ENCODE data around the gene EIF2B5.

GRCh38 chr3:184160456-184160855, 25.3 kb downstream of the EIF2B5 start:
- TF ChIP-seq POLR2AphosphoS5 (IDR thresholded peaks at IDR 0.05; ENCODE audit: low read depth, low read length) (no peak), TAF1 (IDR thresholded peaks at IDR 0.05; ENCODE audit: borderline replicate concordance, insufficient read depth, low read length) (no peak), REST (IDR thresholded peaks at IDR 0.05; ENCODE audit: insufficient read depth in 1 of 2, low read depth in 2 of 2, low read length in 2 of 2) (no peak)

Data from PFSK-1 (cell line).